ENCODE measurements around the gene ALPP. TPM values are rescaled to one million over a fixed set of nuclear protein-coding genes. Genes with fewer than 3 reads are reported as not detected.

The ALPP gene
- total RNA-seq, 1 donor from 2014 or later: 6.0 TPM

GRCh38 chr2:232416521-232417470, 38.2 kb downstream of the ALPP start:
- Histone ChIP-seq H3K27me3 (ENCODE audit: low read depth) (peaks cover 58% of the 10 kb centered on the region), H3K36me3 (no peaks in the 10 kb centered on the region), H3K27ac (no peak overlapping the region), H3K4me3 (no peak overlapping the region), H3K4me1 (peaks cover 30% of the 10 kb centered on the region), H3K9me3 (no peaks in the 10 kb centered on the region)
- ATAC-seq: no peak
- DNase-seq: peak; percentile 33
- intact Hi-C loops (cut with DNase I): no loop called here
- no peak for TF ChIP-seq CTCF (IDR thresholded peaks at IDR 0.05)

DNA sequence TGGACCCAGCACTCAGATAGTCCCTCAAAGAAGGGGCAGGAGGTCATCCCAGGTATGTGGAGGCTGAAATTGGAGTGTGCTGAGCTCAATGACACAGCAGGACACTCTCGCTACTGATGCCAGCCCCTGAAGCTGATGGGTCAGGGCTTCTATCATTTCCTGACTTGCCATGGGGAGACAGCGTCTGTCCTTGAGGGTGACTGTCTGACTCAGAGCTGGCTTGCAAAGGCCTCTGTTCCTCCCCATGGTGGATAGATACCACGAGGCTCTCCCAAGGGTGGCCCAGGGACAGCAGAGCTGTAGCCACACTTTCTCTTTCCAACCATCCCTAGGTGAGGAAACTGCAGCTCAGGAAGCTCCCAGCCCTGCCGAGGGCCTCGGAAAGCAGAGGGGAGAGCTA, 38.9 kb downstream of the ALPP start:
- Histone ChIP-seq H3K36me3 (no peaks in the 10 kb centered on the region), H3K4me1 (peaks cover 30% of the 10 kb centered on the region), H3K9me3 (peaks cover 5% of the 10 kb centered on the region), H3K27me3 (ENCODE audit: low read depth) (peaks cover 64% of the 10 kb centered on the region), H3K27ac (no peak overlapping the region), H3K4me3 (no peak overlapping the region)
- no peak for DNase-seq
- ATAC-seq: no peak
- TF ChIP-seq CTCF (IDR thresholded peaks at IDR 0.05): no peak
- intact Hi-C loops (cut with DNase I): no loop called here

DNA sequence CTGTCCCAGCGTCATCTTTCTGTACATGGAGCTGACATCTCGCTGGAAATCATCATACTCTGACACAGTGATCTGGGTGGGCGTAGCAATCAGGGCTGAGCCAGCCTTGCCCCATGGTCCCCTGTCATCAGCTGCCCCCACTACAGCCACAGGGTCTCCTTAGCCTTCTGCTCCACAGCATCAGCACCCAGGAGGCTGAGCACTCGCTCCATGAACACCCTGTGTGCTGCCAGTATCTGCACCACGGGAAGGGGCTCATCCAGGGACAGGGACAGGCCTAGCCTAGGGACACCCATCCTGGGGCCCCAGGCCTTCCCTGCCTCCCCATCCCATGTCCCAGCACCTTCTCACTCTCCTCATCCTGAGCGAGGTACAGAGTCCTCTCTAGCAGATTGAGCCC, 39.5 kb downstream of the ALPP start:
- peaks cover 64% of the 10 kb centered on the region for H3K27me3 ChIP-seq (ENCODE audit: low read depth)
- no peak for TF ChIP-seq CTCF (IDR thresholded peaks at IDR 0.05)
- H3K36me3 ChIP-seq: no peaks in the 10 kb centered on the region
- no peak overlapping the region for H3K27ac ChIP-seq
- intact Hi-C loops (cut with DNase I): no loop called here
- H3K4me1 ChIP-seq: peaks cover 30% of the 10 kb centered on the region
- no peak overlapping the region for H3K4me3 ChIP-seq
- DNase-seq (peak; percentile 32), ATAC-seq (no peak)
- peaks cover 8% of the 10 kb centered on the region for H3K9me3 ChIP-seq

GRCh38 chr2:232418466-232419244, 40.1 kb downstream of the ALPP start:
- peak; percentile 66 to 80 for ATAC-seq

More at GRCh38 chr2:232418466-232419244, 40.1 kb downstream of the ALPP start:
- H3K4me3 ChIP-seq: peak overlapping the region; percentile 40
- no peak overlapping the region for H3K27ac ChIP-seq
- intact Hi-C loops (cut with DNase I): no loop called here
- peaks cover 8% of the 10 kb centered on the region for H3K9me3 ChIP-seq
- H3K27me3 ChIP-seq (ENCODE audit: low read depth): peaks cover 64% of the 10 kb centered on the region
- no peak for TF ChIP-seq CTCF (IDR thresholded peaks at IDR 0.05)
- H3K36me3 ChIP-seq: no peaks in the 10 kb centered on the region
- H3K4me1 ChIP-seq: peaks cover 30% of the 10 kb centered on the region
- peak; percentile 68 for DNase-seq
